Transverse colon (tissue), 4 donors: Measurements from ENCODE around the gene FBXL16.

Experiments
- CTCF ChIP-seq, 5 experiments: fragments of 200-600 bp in 3 of 5; fragments of 450-650 bp in 2 of 5; sonication (generic) in 3 of 5; IDR thresholded peaks; 1 replicate in 2 of 5; 2 replicates in 3 of 5; pipeline ENCODE4 v1.5.1; 2016 to 2017; ENCODE audit warnings: antibody characterized with exemption in 5 of 5, inconsistent platforms in 3 of 5, mild to moderate bottlenecking in 2 of 5, moderate library complexity in 1 of 5
- EP300 ChIP-seq: sonication (generic); formaldehyde crosslinking; IDR thresholded peaks from one replicate; pipeline ENCODE4 v1.6.1; 2017; ENCODE audit warnings: antibody characterized with exemption, low read depth
- POLR2A ChIP-seq: fragments of 450-650 bp; IDR thresholded peaks from one replicate; pipeline ENCODE4 v1.6.1; 2016; ENCODE audit warnings: antibody characterized with exemption, mild to moderate bottlenecking, moderate library complexity
- POLR2AphosphoS5 ChIP-seq, 3 donors: sonication (generic); formaldehyde crosslinking; IDR thresholded peaks; one replicate each; pipeline ENCODE4 v1.6.1; 2016; ENCODE audit warnings: antibody characterized with exemption in 3 of 3

- TF ChIP-seq CTCF (IDR thresholded peaks at IDR 0.05) (peak in 2 of 5 experiments; percentile 27 to 36), POLR2A (no peak), POLR2AphosphoS5 (IDR thresholded peaks at IDR 0.05) (no peak), EP300 (no peak)
Observed at GRCh38 chr16:733382-734207, 28.0 kb upstream of the FBXL16 start.
